Neuronal stem cell (in vitro differentiated cells): Measurements from ENCODE around the gene CFD.

ENCODE experiments used
- DNase-seq: peaks from one replicate; pipeline ENCODE4 v3.0.0-alpha.2; 2013; ENCODE audit warnings: low spot score
- H2AFZ ChIP-seq: one replicate; pipeline ENCODE4 v1.6.1; 2013; ENCODE audit warnings: mild to moderate bottlenecking, low read length, inconsistent platforms
- H2AK5ac ChIP-seq: 2 replicates; pipeline ENCODE4 v1.6.1; 2013; ENCODE audit warnings: low read depth, mild to moderate bottlenecking, inconsistent platforms, low read length, moderate library complexity, mixed read lengths
- H2BK120ac ChIP-seq: 2 replicates; pipeline ENCODE4 v1.6.1; 2013; ENCODE audit warnings: low read depth, mild to moderate bottlenecking, inconsistent platforms, low read length, moderate library complexity, mixed read lengths
- H2BK12ac ChIP-seq: one replicate; pipeline ENCODE4 v1.6.1; 2013; ENCODE audit warnings: low read length, inconsistent platforms
- H2BK15ac ChIP-seq: 2 replicates; pipeline ENCODE4 v1.6.1; 2013; ENCODE audit warnings: mild to moderate bottlenecking, low read length, inconsistent platforms, mixed read lengths
- H2BK5ac ChIP-seq: one replicate; pipeline ENCODE4 v1.6.1; 2013; ENCODE audit warnings: inconsistent platforms, mild to moderate bottlenecking, low read length, moderate library complexity
- H3K14ac ChIP-seq: one replicate; pipeline ENCODE4 v1.6.1; 2013; ENCODE audit warnings: low read length, inconsistent platforms
- H3K18ac ChIP-seq: 2 replicates; pipeline ENCODE4 v1.6.1; 2013; ENCODE audit warnings: low read length, inconsistent platforms
- H3K23ac ChIP-seq: 2 replicates; pipeline ENCODE4 v1.6.1; 2013; ENCODE audit warnings: low read depth, mild to moderate bottlenecking, mixed read lengths, low read length, inconsistent platforms; ENCODE audit not compliant: poor library complexity
- H3K27ac ChIP-seq: replicated peaks from 3 replicates; pipeline ENCODE4 v1.5.1; 2013; ENCODE audit warnings: low read length, inconsistent platforms
- H3K27me3 ChIP-seq, 3 experiments: 2 replicates each; pipeline ENCODE4 v1.6.1; 2013; ENCODE audit warnings: low read length in 3 of 3, mild to moderate bottlenecking in 2 of 3, inconsistent platforms in 1 of 3, low read depth in 1 of 3, mixed read lengths in 1 of 3, moderate library complexity in 1 of 3; ENCODE audit not compliant: control insufficient read depth in 3 of 3, insufficient read depth in 3 of 3
- H3K36me3 ChIP-seq, 2 donors: replicated peaks in 1 of 2; 2 replicates each; pipeline ENCODE4 v1.6.1; 2013; ENCODE audit warnings: low read length in 2 of 2; ENCODE audit not compliant: control insufficient read depth in 2 of 2, insufficient read depth in 2 of 2
- H3K4ac ChIP-seq: 2 replicates; pipeline ENCODE4 v1.6.1; 2013; ENCODE audit warnings: inconsistent platforms, mild to moderate bottlenecking, low read length, moderate library complexity
- H3K4me1 ChIP-seq, 2 donors: 1 replicate in 1 of 2; 2 replicates in 1 of 2; pipeline ENCODE4 v1.6.1; 2013; ENCODE audit warnings: low read length in 2 of 2, low read depth in 1 of 2; ENCODE audit not compliant: control insufficient read depth in 2 of 2, insufficient read depth in 1 of 2
- H3K4me2 ChIP-seq: one replicate; pipeline ENCODE4 v1.6.1; 2013; ENCODE audit warnings: mild to moderate bottlenecking, low read length, inconsistent platforms; ENCODE audit not compliant: insufficient read depth, poor library complexity, severe bottlenecking
- H3K4me3 ChIP-seq, 2 donors: 2 replicates each; pipeline ENCODE4 v1.5.1; 2013; ENCODE audit warnings: low read length in 2 of 2, mild to moderate bottlenecking in 2 of 2, inconsistent platforms in 1 of 2, moderate library complexity in 1 of 2
- H3K79me1 ChIP-seq: one replicate; pipeline ENCODE4 v1.6.1; 2013; ENCODE audit warnings: low read depth, mild to moderate bottlenecking, inconsistent platforms, low read length, moderate library complexity
- H3K9ac ChIP-seq: one replicate; pipeline ENCODE4 v1.6.1; 2013; ENCODE audit warnings: mild to moderate bottlenecking, low read depth, low read length, inconsistent platforms; ENCODE audit not compliant: poor library complexity
- H3K9me3 ChIP-seq, 2 donors: replicated peaks in 1 of 2; 2 replicates each; pipeline versions ENCODE3 to v1.6.1; 2013; ENCODE audit warnings: low read length in 2 of 2, mild to moderate bottlenecking in 2 of 2, inconsistent platforms in 1 of 2, low read depth in 1 of 2, mixed read lengths in 1 of 2, moderate library complexity in 1 of 2; ENCODE audit not compliant: control insufficient read depth in 2 of 2, insufficient read depth in 1 of 2
- H4K8ac ChIP-seq: one replicate; pipeline ENCODE4 v1.6.1; 2013; ENCODE audit warnings: low read depth, mild to moderate bottlenecking, inconsistent platforms, low read length, moderate library complexity
- H4K91ac ChIP-seq: one replicate; pipeline ENCODE4 v1.6.1; 2013; ENCODE audit warnings: low read length, low read depth, mild to moderate bottlenecking, inconsistent platforms; ENCODE audit not compliant: poor library complexity
- WGBS, 2 donors: extraction: QIAGEN DNeasy Blood & Tissue Kit; methylation state at CpG; one replicate each; pipeline ENCODE4 v1.1.7; 2013; ENCODE audit warnings: missing lambda C conversion rate in 2 of 2, mixed read lengths in 1 of 2; ENCODE audit not compliant: insufficient read length in 2 of 2, insufficient replicate concordance in 1 of 2; ENCODE audit errors: extremely low coverage in 2 of 2; 5-methylcytosine and 5-hydroxymethylcytosine counted together

The CFD gene

GRCh38 chr19:904545-904944 lies 45.1 kb downstream of the CFD start:
- Histone ChIP-seq H2BK12ac (no peak overlapping the region), H3K36me3 (peaks cover 3 to 26% of the 10 kb centered on the region in 2 donors), H3K14ac (no peak overlapping the region), H4K8ac (no peak overlapping the region), H3K27me3 (no peaks in the 10 kb centered on the region), H3K4me3 (no peak overlapping the region), H3K18ac (no peak overlapping the region), H2BK15ac (no peak overlapping the region), H2BK120ac (no peak overlapping the region), H3K9me3 (no peaks in the 10 kb centered on the region), H4K91ac (no peak overlapping the region), H2AFZ (no peak overlapping the region), H3K9ac (no peak overlapping the region), H3K4ac (no peak overlapping the region), H3K23ac (no peak overlapping the region), H3K4me1 (peaks cover 0 to 5% of the 10 kb centered on the region in 2 donors), H3K79me1 (peaks cover 12% of the 10 kb centered on the region), H3K27ac (no peak overlapping the region), H2AK5ac (no peak overlapping the region), H2BK5ac (no peak overlapping the region), H3K4me2 (no peak overlapping the region)
- WGBS, 2 donors, result no CpG with 5 or more reads among the region's 8 CpGs
- no peak for DNase-seq

GRCh38 chr19:906480-906879 lies 47.0 kb downstream of the CFD start:
- no peak overlapping the region for H2BK5ac ChIP-seq
- H3K27me3 ChIP-seq, result no peaks in the 10 kb centered on the region
- no peak overlapping the region for H3K23ac ChIP-seq
- no peak overlapping the region for H2BK120ac ChIP-seq
- no peak overlapping the region for H4K91ac ChIP-seq
- no peak overlapping the region for H3K4me2 ChIP-seq
- H3K9ac ChIP-seq, result no peak overlapping the region
- no peak overlapping the region for H2BK12ac ChIP-seq
- no peak overlapping the region for H3K14ac ChIP-seq
- no peak overlapping the region for H3K4ac ChIP-seq
- no peak overlapping the region for H2AK5ac ChIP-seq
- no peaks in the 10 kb centered on the region for H3K9me3 ChIP-seq
- H3K79me1 ChIP-seq, result peaks cover 9% of the 10 kb centered on the region
- no peak overlapping the region for H2AFZ ChIP-seq
- H3K18ac ChIP-seq, result no peak overlapping the region
- H3K4me3 ChIP-seq, result no peak overlapping the region
- WGBS, 2 donors, result no CpG with 5 or more reads among the region's 7 CpGs
- no peak for DNase-seq
- H3K36me3 ChIP-seq, result peaks cover under 1 to 18% of the 10 kb centered on the region in 2 donors
- H2BK15ac ChIP-seq, result no peak overlapping the region
- no peak overlapping the region for H3K27ac ChIP-seq
- no peak overlapping the region for H4K8ac ChIP-seq
- H3K4me1 ChIP-seq, result peaks cover 0 to 5% of the 10 kb centered on the region in 2 donors

GRCh38 chr19:907183-907853 lies 47.9 kb downstream of the CFD start:
- Histone ChIP-seq H2BK15ac (no peak overlapping the region), H2AK5ac (peak overlapping the region; percentile 92), H2AFZ (no peak overlapping the region), H3K27me3 (no peaks in the 10 kb centered on the region), H2BK120ac (no peak overlapping the region), H2BK5ac (no peak overlapping the region), H3K4me3 (no peak overlapping the region), H3K4me1 (peaks cover 0 to 5% of the 10 kb centered on the region in 2 donors), H3K23ac (peak overlapping the region; percentile 17), H4K8ac (no peak overlapping the region), H3K27ac (no peak overlapping the region), H3K36me3 (peaks cover 0 to 11% of the 10 kb centered on the region in 2 donors), H3K79me1 (peaks cover 11% of the 10 kb centered on the region), H3K4ac (no peak overlapping the region), H3K18ac (no peak overlapping the region), H3K14ac (peak overlapping the region; percentile 56), H3K9me3 (no peaks in the 10 kb centered on the region), H3K9ac (no peak overlapping the region), H2BK12ac (no peak overlapping the region), H4K91ac (no peak overlapping the region), H3K4me2 (no peak overlapping the region)
- WGBS, 2 donors, result no CpG with 5 or more reads among the region's 14 CpGs
- no peak for DNase-seq

- peak overlapping the region; percentile 41 for H2BK12ac ChIP-seq
- WGBS, 2 donors, result no CpG with 5 or more reads among the region's 54 CpGs
- no peak overlapping the region for H4K8ac ChIP-seq
- peak overlapping the region; percentile 53 for H2BK5ac ChIP-seq
- H3K79me1 ChIP-seq, result peaks cover 10% of the 10 kb centered on the region
- no peak overlapping the region for H2AFZ ChIP-seq
- no peak overlapping the region for H2BK120ac ChIP-seq
- no peak overlapping the region for H4K91ac ChIP-seq
- H3K18ac ChIP-seq, result peak overlapping the region; percentile 64
- H3K14ac ChIP-seq, result no peak overlapping the region
- peaks cover 0 to 4% of the 10 kb centered on the region in 2 donors for H3K4me1 ChIP-seq
- peak overlapping the region; percentile 57 for H3K4me2 ChIP-seq
- no peak overlapping the region for H3K27ac ChIP-seq
- H3K27me3 ChIP-seq, result peaks cover 0 to 3% (median 0%) of the 10 kb centered on the region in 3 experiments
- peak overlapping the region; percentile 22 to 67 for H3K4me3 ChIP-seq
- peaks cover 0 to 5% of the 10 kb centered on the region in 2 donors for H3K36me3 ChIP-seq
- peak overlapping the region; percentile 92 for H2AK5ac ChIP-seq
- peak overlapping the region; percentile 91 for H3K23ac ChIP-seq
- no peak overlapping the region for H2BK15ac ChIP-seq
- DNase-seq, result no peak
- H3K9me3 ChIP-seq, result no peaks in the 10 kb centered on the region
- H3K9ac ChIP-seq, result no peak overlapping the region
- H3K4ac ChIP-seq, result no peak overlapping the region
Observed at GRCh38 chr19:911197-912033, 52.0 kb downstream of the CFD start.
